HG03342 (cell line): ENCODE data around the gene VNN1.
"Not testable (repeated sequence)": the region's sequence is repeated elsewhere in the genome, so short reads cannot be mapped to it uniquely, and the experiment has no call there.

Experiments used
- ATAC-seq: cut with Tn5 transposase; IDR thresholded peaks from one replicate; pipeline ENCODE4 v1.9.1; 2021; ENCODE audit warnings: mild to moderate bottlenecking, moderate library complexity; ENCODE audit not compliant: unreplicated experiment

Gene VNN1

GRCh38 chr6:132675002-132675401, 38.9 kb downstream of the VNN1 start:
- no peak for ATAC-seq

DNA sequence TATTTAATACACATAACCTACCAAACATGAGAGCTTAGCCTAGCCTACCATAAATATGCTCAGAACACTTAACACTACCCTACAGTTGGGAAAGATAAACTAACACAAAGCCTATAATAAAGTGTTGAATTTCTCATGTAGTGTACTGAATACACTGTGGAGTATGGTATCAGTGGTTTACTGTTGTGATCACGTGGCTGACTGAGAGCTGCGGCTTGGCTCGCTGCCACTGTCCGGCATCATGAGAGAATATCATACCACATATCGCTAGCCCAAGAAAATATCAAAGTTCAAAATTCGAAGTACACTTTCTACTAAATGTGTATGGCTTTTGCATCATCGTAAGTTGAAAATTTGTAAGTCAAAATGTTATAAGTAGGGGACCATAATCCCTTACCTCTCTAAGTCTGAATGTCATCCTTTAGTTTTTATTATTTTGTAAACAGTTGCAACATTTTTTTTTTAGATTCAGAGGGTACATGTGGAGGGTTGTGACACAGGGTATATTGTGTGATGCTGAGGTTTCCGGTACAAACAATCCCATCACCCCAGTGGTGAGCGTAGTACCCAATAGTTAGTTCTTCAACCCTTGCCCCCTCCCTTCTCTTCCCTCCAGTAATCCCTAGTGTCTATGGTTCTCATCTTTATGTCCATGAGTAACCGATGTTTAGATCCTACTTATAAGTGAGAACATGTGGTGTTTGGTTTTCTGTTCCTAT, 40.3 kb downstream of the VNN1 start:
- ATAC-seq, result no peak

DNA sequence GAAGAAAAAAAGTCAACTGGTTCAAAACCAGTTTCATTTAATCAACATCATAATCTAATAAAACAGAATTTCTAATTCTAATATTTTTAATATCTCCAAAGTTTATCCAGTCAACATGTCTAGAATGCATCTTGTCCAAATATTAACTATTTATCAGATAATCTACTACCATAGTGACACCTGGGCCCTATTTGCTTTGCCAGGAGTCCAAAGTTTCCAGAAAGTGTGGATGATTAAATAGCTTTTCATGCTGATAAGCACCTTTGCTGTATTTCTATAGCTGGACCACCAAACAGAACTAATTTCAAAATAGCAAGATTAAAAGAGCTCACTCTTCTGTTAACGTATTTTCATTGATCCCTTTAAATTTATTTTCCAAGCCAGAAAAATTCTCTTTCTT, 42.6 kb downstream of the VNN1 start:
- ATAC-seq, result no peak

GRCh38 chr6:132669690-132670291, 44.1 kb downstream of the VNN1 start:
- no peak for ATAC-seq

DNA sequence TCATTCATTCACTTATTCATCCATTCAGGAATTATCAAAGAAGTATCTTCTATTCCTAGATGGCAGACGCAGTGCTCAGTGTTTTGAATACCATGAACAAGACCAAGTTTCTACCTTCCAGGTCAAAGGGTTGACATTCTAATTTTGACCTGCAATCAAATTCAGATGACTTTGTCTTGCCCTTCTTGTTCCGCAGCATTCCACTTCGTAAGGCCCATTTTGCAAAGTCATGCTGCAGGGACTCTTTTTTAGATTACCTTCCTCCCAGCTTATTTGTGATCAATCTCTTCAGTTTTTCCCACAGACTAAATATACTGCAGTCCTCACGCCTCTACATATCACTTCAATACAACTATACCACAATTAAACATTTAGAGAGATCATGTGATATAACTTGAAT, 47.7 kb downstream of the VNN1 start:
- ATAC-seq, result no peak

DNA sequence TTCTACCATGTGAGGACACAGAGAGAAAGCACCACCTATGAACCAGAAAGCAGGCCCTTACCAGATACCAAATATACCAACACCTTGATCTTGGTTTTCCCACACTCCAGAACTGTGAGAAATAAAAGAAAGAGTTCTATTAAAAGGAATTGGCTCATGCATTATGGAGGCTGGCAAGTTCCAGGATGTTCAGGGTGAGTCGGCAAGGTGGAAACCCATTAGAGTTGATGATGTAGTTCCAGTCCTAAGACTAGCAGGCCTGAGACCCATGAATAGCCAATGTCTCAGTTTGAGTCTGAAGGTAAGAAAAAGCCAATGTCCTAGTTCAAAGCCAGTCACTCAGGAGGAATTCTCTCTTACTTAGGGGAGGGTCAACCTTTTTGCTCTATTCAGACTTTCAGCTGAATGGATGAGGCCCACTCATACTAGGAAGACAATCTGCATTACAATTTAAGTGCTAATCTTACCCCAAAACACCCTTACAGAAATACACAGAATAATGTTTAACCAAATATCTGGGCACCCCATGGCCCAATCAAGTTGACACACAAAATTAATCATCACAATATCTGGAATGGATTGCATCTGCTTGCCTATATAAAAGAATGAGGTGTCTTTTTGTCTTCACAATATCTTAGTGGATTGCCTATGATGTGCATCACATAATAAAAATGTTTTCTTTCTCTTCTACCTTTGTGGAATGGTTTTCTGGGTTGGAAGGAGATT, 49.4 kb downstream of the VNN1 start:
- ATAC-seq, result no peak

DNA sequence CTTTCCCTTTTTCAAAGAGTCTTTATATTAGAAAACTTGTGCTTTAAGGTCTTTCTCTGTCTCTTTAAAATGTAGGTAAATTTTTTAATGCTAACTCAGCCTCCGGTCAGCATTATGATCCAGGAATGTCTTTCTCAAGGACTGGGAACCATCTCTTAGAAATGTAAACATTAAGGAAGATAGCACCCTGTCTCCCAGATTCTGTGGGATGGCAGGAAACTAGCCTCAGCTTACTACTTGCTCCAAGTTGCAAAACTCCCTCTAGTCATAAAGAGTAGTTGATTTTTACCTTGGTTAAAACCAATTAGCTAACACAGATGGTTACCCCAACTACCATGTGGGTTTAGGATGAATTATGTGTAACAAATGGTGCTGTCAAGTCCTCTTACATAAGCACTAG, 50.2 kb downstream of the VNN1 start:
- no peak for ATAC-seq

GRCh38 chr6:132661906-132662305, 51.9 kb downstream of the VNN1 start:
- ATAC-seq, result no peak

- ATAC-seq, result no peak
Observed at GRCh38 chr6:132659082-132659481, 54.8 kb downstream of the VNN1 start, which contains the start of gene TAAR1. Gene TAAR1 (minus strand): TSS chr6:132659182. CDS start chr6:132646003, 13,179 bp downstream.

- ATAC-seq, result peak; percentile 47
Observed at GRCh38 chr6:132651062-132651461, 62.8 kb downstream of the VNN1 start.

DNA sequence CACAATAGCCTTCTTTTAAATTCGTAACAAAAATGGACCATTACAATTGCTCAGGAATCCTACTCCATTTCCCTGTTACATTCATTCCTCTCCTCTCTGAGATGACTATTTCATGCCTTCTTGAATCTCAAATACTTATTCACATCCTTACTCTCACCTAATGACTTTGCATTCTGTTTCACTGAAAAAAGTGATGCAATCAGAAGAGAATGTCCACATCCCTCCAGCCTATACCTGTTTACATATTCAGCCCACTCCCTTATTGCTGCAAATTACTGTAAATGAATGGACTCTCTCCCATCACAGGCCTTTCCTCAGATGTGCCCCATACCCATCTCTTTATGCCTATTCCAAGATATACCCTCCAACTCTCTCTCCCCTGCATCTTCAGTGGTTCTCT, 63.4 kb downstream of the VNN1 start:
- ATAC-seq, result no peak

DNA sequence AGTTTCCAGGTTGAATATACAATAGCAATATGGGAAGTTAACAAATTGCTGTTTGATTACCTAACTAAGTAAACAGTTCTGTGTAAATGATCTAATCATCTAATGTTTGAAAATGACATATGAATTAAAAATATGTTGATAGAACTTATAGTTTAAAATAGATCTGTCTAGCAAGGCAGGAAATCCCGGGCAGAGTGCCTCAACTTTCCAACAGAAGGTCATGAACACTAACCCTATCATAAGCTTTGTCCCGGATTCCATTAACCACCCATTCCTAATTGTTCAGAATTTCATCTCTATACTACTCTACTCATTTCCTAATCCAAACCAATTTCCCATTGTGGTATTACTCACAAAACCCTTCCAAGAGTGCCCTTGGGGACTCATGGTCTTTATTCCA, 65.0 kb downstream of the VNN1 start:
- no peak for ATAC-seq

DNA sequence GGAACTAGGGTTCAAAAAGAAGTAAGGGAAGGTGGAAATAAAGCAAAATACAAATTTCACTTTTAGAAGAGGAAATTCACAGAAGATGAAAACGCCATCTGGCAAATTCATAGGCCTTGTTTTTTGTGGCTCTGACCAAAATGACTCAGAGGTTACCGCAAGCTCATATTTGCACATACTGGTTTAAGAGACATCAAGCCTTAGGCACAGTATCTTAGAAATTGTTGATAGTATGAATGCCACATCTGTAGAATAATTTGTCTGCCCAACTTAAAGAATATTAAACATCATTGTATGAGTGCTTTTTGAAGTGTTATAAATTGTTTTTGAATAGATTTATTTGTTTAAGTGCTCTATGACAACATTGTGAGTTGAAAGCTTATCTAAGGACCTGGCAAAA, 65.5 kb downstream of the VNN1 start:
- peak; percentile 92 for ATAC-seq

GRCh38 chr6:132643547-132643946, 70.3 kb downstream of the VNN1 start:
- ATAC-seq, result no peak

DNA sequence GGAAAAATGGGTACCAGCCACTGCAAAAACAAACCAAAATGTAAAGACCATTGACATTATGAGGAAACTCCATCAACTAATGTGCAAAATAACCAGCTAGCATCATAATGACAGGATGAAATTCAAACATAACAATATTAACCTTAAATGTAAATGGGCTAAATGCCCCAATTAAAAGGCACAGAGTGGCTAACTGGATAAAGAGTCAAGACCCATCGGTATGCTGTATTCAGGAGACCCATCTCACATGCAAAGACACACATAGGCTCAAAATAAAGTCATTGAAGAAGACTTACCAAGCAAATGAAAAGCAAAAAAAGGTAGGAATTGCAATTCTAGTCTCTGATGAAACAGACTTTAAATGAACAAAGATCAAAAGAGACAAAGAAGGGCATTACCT, 76.7 kb downstream of the VNN1 start:
- not testable (repeated sequence) for ATAC-seq

DNA sequence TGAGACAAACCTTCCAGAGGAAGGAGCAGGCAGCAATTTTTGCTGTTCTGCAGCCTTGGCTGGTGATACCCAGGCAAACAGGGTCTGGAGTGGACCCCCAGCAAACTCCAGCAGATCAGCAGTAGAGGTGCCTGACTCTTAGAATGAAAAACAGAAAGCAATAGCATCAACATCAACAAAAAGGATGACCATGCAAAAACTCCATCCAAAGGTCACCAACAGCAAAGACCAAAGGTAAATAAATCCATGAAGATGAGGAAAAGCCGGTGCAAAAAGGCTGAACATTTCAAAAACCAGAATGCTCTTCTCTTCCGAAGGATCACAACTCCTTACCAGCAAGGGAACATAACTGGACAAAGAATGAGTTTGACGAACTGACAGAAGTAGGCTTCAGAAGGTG, 77.9 kb downstream of the VNN1 start:
- ATAC-seq, result not testable (repeated sequence)

GRCh38 chr6:132635288-132635687, 78.6 kb downstream of the VNN1 start:
- not testable (repeated sequence) for ATAC-seq

DNA sequence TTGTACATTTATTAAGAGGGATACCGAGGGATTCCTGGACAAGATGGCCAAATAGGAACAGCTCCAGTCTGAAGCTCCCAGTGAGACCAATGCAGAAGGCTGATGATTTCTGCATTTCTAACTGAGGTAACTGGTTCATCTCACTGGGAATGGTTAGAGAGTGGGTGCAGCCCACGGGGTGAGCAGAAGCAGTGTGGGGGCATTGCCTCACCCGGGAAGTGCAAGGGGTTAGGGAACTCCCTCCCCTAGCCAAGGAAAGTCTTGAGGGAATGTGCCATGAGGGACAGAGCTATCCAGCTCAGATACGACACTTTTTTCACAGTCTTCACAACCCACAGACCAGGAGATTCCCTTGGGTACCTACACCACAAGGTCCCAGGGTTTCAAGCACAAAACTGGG, 79.1 kb downstream of the VNN1 start:
- ATAC-seq, result no peak

DNA sequence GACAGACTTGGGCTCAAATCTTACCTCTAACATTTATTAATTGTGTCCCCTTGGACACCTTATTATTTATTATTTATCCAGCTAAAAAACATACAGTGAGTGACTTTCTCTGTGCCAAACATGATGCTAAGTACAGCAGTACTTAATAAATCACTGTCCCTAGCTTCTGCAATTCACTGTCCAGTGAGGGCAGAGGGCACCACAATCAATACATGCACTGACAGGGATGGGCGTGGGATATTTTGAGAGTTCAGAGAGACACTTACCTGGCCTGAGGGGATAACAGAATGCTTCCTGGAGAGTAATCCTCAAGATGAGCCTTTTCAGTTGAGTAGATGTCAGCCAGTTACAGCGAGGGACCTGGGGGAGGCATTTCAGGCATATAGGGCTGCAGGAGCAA, 80.5 kb downstream of the VNN1 start:
- no peak for ATAC-seq
